GM10266 (cell line): ENCODE measurements around the gene SLC5A6.
A peak's percentile ranks its signal among the peaks of the same experiment; 100 is the strongest.

Experiments used
- DNase-seq: peaks from one replicate; pipeline ENCODE4 v3.0.0; 2012; ENCODE audit errors: extremely low spot score
- TF ChIP-seq, protein P1 (sequence below): IDR thresholded peaks from 2 replicates; pipeline ENCODE4 v1.5.1; 2012; ENCODE audit warnings: mild to moderate bottlenecking, low read depth; ENCODE audit not compliant: control insufficient read depth, insufficient read depth; ENCODE audit errors: missing control alignments

Gene SLC5A6

DNA sequence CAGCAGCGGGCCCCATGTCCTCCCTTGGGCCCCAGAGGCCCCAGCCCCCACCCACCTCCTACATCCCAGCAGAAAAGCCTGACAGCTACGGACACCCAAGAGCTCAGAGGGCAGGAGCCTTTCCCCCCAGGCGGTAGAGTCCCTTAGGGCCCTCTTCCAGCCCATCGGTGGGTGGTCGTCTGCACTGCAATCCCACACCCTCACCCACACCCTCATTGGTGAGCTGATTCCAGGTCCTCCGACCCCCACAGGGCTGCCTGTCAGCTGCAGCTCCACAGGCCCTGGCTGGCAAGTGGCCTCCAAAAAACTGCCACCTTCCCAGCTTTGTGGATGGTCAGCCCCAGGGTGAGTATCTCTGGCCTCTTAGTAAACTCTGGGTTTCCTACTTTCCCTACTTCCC lies 52.8 kb downstream of the SLC5A6 start:
- TF ChIP-seq, protein P1, sequence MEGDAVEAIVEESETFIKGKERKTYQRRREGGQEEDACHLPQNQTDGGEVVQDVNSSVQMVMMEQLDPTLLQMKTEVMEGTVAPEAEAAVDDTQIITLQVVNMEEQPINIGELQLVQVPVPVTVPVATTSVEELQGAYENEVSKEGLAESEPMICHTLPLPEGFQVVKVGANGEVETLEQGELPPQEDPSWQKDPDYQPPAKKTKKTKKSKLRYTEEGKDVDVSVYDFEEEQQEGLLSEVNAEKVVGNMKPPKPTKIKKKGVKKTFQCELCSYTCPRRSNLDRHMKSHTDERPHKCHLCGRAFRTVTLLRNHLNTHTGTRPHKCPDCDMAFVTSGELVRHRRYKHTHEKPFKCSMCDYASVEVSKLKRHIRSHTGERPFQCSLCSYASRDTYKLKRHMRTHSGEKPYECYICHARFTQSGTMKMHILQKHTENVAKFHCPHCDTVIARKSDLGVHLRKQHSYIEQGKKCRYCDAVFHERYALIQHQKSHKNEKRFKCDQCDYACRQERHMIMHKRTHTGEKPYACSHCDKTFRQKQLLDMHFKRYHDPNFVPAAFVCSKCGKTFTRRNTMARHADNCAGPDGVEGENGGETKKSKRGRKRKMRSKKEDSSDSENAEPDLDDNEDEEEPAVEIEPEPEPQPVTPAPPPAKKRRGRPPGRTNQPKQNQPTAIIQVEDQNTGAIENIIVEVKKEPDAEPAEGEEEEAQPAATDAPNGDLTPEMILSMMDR: no peak
- DNase-seq: no peak

- no peak for DNase-seq
- TF ChIP-seq, protein P1: no peak
Measured at GRCh38 chr2:27158468-27158867, 53.6 kb downstream of the SLC5A6 start.

DNA sequence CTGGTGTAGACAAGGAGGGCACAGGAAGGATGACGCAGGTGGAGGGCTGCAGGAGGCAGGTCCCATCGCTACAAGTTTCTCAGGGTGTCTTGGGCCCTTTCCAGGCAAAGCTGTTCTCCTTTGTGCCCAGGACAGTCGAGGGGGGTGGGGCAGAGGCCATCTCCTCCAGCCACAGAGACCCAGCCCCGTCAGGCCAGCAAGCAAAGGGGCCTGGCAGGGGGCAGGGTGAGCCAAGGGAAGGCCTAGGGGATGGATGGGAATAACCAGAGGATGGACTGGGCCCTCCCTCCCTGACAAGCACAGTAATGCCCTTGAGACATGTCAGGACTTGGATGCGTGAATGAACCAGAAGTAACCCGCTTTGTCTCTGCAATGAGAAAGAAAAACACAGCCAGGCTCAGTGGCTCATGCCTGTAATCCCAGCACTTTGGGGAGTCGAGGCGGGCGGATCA lies 57.0 kb downstream of the SLC5A6 start:
- TF ChIP-seq, protein P1: no peak
- no peak for DNase-seq

GRCh38 chr2:27154488-27154887 lies 57.6 kb downstream of the SLC5A6 start:
- DNase-seq: no peak
- TF ChIP-seq, protein P1: no peak

DNA sequence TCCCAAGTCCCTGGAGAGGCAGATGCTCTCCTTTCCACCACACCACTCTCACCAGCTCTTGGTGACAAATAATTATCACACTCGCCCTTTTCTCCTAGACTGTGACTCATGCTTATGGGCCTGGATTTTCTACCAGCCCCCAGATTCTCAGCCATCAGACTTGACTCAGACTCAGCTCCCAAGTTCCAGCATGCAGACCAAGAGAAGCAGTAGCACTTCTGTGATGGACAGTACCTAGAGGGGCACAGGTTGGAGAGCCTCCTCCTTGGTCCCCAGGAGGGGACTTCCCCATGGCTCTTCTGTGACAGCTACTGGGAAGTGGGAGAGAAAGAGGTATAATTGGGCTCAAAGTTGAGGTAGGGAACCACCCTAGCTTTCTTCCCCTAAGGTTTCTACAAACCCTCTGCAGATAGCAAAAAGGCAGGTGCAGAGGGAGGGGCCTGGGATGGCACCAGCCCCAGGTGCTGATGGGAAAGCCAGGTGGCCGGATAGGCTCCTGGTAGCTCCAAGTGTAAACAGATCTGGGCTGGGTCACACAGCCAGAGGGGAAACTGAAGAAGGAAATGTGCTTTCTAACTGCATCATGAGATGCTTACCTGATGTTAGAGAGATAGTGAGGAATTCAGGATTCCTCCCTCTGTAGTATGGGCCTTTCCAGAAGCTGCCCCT lies 59.1 kb downstream of the SLC5A6 start:
- TF ChIP-seq, protein P1: no peak
- DNase-seq: no peak

GRCh38 chr2:27152102-27152795 lies 59.8 kb downstream of the SLC5A6 start:
- TF ChIP-seq, protein P1: peak; percentile 3
- no peak for DNase-seq

DNA sequence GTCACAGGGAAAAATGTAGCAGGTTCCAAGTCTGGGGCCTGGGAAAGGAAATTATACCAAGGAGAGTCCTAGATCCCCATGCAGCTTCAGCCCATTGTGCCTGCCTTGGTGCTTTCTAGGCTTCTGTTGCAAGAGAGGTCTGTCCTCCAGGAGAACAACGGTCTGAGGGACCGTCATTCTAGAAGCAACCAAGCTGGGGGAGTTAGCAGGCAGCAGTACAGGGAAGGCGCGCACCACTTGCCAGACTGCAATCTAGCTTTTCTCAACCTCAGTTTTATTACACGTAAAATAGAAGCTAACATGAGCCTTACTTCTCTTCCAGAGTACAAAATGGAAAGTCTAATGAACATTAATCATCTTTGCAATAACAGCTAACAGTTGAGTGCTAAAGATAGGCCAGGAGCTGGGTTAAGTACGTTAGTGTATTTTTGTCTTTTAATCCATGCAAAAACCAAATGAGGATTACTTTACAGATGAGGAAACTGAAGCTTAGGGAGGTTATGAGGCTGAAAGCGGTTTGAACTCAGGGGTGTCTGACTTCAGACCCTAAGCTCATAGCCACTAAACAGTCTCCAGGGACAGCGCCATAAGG lies 61.3 kb downstream of the SLC5A6 start:
- TF ChIP-seq, protein P1: no peak
- DNase-seq: no peak
